Measurements from ENCODE around the gene SV2C.

GRCh38 chr5:76325876-76326491 lies 242.8 kb downstream of the SV2C start:
- TF ChIP-seq, protein P1, sequence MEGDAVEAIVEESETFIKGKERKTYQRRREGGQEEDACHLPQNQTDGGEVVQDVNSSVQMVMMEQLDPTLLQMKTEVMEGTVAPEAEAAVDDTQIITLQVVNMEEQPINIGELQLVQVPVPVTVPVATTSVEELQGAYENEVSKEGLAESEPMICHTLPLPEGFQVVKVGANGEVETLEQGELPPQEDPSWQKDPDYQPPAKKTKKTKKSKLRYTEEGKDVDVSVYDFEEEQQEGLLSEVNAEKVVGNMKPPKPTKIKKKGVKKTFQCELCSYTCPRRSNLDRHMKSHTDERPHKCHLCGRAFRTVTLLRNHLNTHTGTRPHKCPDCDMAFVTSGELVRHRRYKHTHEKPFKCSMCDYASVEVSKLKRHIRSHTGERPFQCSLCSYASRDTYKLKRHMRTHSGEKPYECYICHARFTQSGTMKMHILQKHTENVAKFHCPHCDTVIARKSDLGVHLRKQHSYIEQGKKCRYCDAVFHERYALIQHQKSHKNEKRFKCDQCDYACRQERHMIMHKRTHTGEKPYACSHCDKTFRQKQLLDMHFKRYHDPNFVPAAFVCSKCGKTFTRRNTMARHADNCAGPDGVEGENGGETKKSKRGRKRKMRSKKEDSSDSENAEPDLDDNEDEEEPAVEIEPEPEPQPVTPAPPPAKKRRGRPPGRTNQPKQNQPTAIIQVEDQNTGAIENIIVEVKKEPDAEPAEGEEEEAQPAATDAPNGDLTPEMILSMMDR (IDR thresholded peaks at IDR 0.05) = no peak
- no peak for TF ChIP-seq EZH2 (IDR thresholded peaks at IDR 0.05; ENCODE audit: borderline replicate concordance, insufficient read depth, low read depth, low read length, poor library complexity, severe bottlenecking)
